GM19025 (cell line): ENCODE results near the gene CDKAL1.
"Not testable (repeated sequence)": the region's sequence is repeated elsewhere in the genome, so short reads cannot be mapped to it uniquely, and the experiment has no call there.

Experiments
- ATAC-seq: cut with Tn5 transposase; IDR thresholded peaks from one replicate; pipeline ENCODE4 v1.9.1; 2021; ENCODE audit warnings: mild to moderate bottlenecking, low read depth, moderate library complexity; ENCODE audit not compliant: unreplicated experiment

The CDKAL1 gene

DNA sequence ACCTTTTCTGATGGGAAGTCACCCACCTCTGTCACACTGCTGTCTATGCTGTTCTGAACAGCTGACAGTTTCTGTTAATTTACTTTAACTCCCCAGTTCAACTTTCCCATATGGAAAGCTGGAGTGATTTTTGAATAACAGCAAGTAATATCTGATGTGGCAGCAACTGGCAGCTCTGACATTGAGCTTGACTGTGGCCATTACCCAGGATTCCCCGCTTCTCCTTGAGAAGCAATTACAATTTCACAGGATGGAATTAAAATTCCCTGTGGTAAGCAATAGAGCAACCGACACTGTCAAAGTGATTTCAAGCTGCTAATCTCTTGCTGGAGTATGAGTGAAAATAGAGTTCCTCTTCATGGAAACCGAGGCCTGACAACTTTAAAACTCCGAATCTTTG, 711.2 kb downstream of the CDKAL1 start:
- no peak for ATAC-seq

DNA sequence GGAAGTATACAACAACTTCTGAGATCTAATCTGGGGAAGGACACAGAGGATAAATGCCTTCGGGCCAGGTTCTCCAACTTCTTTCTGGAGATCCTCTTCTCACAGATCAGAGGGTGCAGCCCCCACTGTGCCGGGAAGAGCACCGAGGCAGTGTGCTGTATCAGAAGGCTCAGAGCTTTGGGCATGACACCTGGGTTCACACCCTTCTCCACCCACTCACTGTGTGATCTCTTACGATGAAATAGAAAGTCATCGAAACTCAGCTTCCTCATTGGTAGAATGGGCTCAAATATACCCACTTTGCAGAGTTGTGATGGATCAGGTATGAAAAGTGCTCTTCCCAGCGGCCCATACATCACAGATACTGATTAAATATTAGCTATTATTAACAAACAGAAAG, 711.8 kb downstream of the CDKAL1 start:
- no peak for ATAC-seq

DNA sequence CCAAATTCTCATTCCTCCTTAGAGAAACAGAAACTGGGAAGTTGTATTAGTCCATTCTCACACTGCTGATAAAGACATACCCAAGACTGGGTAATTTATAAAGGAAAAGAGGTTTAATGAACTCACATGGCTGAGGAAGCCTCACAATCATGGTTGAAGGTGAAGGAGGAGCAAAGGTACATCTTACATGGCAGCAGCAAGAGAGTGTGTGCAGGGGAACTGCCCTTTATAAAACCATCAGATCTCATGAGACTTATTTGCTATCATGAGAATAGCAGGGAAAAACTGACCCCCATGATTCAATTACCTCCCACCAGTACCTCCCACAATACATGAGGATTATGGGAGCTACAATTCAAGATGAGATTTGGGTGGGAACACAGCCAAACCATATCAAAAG, 720.2 kb downstream of the CDKAL1 start:
- ATAC-seq, result not testable (repeated sequence)

DNA sequence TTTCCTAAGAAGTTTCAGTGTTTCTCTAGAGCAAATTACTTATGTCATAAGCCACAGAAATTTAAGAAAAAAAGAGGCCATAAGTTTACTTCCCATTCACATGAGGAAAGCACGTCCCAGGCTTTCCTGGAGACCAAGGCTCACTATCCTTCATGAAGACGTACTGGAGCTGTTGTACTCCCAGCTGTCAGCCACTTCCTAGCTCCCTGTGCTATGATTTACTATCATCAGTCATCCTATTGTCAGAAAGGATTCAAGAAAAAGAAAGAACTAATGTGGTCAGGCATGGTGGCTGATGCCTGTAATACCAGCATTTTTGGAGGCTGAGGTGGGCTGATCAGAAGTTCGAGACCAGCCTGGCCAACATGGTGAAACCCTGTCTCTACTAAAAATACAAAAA, 721.9 kb downstream of the CDKAL1 start:
- ATAC-seq, result no peak

DNA sequence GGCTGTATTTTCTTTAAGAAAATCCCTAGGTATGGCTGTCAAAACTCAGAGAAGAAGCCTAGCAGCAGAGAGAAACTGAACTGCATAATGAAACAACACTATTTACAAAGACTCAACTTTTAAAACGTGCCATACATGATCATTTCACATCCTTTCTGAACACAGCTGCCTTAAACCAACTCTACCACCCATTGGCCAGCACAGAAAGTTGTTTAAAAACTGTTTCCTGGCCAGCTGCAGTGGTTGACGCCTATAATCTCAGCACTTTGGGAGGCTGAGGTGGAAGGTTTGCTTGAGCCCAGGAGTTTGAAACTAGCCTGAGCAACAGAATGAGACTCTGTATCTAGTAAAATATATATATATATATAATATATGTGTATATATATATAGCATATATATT, 722.9 kb downstream of the CDKAL1 start:
- ATAC-seq, result no peak

DNA sequence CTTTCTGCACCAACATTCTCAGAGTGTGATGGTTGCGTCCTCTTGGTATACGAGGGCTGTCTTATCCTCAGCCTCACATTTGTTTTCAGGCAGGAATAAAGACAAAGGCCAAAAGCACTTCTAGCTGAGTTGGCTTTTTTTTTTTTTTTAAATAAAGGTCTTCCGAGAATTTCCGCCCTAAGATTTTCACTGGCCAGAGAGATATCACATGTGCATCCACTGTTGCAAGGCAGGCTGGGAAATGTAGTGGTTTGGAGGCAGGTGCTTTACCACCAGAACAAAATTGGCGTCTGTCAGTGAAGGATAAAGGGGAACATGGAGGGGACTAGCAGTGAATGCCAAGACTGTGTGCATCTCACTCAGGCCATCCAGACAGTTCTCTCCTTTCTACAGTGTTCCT, 724.4 kb downstream of the CDKAL1 start:
- ATAC-seq, result no peak

DNA sequence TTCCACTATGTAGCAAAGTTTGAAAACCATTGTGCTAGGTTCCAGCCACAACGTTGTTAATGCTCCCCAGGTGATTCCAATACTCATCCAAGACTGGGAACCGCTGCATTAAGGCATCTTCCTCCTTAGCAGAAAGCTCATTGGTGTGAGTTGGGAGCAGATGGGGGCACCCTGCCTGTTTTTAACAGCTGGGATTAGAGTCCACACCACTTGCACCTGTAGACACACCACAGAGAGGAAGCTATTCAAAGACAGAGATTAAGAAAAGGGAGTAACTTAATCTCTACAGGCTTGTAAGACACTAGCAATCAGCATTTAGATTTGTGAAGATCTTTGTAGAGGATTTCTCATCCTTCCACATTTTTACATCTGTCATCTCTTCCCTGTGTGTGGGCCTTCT, 725.4 kb downstream of the CDKAL1 start:
- ATAC-seq, result no peak

DNA sequence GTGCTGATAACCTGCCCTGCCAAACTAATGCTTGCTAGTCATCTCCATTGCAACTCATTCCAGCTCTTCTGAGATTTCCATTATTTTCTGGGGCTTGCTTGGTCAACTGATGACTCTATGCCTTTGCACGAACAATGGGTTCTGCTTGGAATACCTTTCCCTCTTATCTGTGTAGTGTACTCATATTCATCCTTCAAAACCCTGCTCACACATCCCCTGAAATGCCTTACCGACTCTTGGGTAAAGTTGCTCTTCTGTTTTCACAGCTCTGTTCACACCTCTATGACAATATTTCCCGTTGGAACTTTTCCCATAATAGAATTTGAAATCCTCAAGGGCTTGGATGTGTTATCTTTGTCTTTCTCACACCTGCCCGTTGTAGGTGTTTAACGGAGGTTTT, 728.2 kb downstream of the CDKAL1 start:
- no peak for ATAC-seq

DNA sequence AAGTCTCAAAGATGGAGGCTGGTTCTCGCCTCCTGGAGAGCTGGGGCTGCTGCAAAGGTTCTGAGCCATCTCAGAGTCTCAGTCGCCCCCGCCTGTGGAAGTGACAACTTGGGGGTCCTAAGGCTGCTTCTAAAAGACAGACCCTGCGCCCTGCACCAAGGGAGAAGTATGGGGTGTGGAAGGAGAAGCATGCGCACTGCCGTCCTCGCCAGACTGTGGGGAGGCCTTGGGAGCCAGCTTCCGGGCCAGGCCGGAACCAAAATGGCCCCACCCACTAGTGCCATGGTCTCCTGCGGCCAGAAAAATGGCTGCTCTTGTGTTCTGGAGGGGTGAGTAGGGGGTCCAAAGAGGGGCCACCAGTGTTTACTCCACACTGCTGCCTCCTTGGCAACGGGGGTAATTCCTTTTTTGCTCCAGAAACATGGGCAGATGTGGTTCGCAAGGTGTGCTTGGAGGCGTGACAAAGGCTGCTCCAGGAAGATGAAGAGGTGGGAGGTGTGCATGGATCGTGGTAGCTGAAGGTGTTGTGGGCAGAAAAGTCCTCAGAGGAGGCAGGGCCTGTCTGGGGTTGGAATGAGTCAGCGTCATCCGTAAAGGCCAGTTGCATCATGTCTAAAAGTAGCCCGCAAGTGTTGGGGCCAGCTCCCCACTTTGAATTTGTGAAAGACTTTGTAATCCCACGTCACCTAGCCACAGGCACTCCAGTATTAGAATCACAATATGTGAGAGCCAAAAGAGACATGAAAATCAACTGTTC, 729.5 kb downstream of the CDKAL1 start:
- ATAC-seq, result no peak

DNA sequence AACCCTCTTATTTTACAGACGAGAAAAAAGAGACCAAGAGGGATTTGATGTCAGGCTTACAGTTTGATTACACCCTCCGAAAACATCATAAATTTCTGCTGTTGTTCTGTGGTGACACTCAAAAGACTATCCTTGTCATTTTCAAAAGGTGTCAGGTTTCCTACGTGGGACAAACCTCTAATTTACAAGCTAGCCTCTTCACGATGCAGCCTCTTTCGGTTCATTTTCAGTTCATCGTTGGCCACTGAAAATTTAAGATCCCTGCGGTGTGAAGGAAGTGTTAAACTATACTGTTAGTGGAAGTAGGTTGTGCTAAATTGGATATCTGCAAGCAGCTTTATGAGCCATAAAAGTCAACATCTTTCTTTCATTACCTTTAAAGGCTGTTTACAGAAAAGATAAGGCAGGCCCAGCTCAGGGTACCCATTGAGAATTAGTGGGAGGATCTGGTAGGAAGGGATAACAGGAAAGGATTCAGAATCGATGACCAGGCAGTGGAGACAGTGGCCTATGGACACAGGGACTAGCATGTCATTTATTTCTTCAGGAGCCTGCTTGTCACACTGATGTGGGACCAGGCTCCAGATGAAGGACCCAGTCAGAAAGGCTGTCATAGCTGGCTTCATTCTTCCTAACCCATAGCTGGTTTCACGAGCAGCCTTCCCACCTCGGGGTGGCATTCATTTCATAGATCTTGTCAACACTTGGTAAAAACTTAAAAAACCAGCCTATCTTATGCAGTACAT, 730.2 kb downstream of the CDKAL1 start:
- no peak for ATAC-seq

DNA sequence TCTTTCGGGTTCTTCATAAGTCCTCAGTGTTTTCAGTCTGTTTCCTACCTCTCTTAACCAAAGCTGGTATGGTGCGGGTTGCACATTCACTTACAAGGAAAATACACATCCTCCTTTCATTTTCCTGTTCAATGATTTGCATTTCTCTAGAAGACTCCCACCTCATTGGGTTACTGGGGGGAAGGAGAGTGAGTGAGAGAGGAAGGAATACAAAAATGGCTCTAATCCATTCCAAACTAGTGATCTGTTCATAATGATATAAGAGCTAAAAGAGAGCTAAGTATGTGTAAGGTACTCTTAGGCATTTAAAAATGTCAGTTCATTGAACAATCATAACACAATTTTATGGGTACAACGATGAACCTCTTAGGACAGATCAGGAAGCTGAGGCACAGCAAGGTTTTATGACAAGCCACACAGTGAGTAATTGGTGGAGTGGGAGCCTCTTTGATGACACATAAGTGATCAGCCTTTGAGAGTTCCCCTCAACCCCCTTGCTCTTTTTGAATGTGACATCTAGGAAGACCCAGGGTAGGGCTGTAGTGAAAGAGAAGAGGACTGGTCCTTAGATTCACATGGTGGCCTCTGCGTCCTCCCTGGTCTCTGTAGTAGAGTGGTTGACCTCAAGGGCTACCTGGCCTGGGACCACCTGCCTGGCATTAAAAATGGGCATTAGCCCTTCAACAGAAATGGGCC, 730.9 kb downstream of the CDKAL1 start:
- no peak for ATAC-seq

DNA sequence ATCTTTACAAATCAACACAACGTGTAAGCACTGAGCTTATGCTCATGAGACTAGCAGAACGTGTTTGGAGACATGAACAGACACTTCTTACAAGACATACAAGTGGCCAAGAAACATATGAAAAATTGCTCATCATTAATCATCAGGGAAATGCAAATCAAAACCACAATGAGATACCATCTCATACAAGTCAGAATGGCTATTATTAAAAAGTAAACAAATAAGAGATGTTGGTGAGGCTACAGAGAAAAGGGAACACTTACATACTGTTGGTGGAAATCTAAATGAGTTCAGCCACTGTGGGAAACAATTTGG, 731.4 kb downstream of the CDKAL1 start:
- ATAC-seq, result no peak

DNA sequence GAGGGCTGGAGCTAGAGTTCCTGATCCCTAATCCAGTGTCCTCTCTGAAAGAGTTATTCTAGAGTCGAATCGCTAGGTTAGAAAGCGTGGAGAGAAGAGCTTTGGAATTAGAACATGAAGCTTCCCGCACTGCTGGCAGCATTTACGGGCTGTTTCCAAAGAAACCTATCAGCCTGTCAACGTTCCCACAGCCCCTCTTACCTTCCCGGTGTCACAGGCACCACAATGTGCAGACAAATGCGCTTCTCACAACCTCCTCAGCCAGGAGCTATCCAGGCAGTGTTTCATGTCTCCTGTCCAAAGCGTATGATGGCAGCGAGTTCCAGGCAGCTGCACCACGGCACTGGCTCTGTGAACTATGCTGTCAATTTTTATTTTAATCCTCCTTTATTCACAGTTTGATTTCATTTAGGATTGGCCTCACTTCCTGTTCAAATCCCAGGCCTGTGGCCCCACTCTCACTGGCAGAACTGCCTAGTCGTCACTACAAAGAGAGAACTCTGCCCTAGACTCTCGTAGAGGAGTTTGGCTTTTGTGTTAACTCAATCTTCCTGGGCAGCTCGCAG, 736.5 kb downstream of the CDKAL1 start:
- no peak for ATAC-seq

DNA sequence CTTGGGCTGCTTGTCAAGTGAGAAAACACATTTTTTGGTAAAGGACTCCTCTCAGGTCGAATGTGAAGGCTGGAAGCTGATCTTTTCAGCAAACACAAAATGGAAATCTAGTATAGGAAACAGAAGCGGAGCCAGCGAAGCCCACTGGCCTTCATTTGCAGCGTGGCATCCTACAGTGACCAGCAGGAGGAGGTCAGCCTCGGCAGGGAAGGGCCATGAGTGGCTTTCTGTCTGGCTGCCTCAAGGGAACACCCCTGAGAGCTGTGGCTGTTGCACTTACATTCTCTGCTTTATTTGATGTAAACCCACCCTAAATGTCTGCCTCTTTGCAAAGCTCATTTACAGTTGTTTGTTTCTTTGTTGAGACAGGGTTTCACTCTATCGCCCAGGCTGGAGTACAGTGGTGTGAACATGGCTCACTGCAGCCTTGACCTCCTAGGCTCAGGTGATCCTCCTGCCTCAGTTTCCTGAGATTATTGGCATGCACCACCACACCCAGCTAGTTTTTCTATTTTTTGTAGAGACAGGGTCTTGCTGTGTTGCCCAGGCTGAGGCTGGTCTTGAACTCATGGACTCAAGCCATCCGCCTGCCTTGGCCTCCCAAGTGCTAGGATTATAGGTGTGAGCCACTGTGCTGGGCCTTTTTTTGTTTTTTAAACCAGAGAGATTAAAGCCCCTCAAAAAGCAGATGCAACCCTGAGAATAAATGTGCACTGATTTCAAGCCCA, 737.3 kb downstream of the CDKAL1 start:
- ATAC-seq, result no peak

DNA sequence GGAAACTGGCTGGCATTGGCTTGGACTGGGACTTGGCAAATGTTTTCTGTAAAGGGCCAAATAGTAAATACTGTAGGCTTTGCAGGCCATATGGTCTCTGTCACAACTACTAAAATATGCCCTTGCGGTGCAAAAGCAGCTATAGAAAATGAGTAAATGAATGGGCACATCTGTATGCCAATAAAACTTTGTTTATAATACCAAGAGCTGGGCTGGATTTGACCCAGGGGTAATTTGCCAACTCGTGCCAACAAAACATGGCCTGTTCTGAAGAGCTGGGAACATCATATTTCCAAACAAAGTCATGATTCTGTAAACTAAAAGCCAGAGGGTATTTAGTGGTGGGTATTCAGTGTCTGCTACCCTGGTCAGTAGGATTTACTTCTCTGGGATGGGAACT, 739.2 kb downstream of the CDKAL1 start:
- ATAC-seq, result no peak

DNA sequence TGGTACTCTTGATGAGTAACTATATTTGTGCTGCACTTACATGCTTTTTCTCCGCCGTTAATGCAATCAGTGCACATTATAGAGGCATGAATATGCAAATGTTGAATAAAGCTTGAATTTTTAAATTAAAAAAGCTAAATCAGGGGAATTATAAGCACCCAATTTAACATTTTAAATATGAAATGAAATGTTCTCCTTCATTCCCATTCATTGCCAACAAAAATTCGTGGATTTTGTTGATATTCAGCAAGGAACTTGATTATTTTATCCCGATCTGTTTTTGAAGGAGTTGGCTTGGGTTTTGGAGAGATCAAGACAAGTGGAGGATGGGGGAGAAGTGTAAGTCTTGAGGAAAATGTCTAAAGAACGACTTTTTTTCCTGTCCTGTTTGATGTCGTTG, 740.6 kb downstream of the CDKAL1 start:
- ATAC-seq, result no peak

DNA sequence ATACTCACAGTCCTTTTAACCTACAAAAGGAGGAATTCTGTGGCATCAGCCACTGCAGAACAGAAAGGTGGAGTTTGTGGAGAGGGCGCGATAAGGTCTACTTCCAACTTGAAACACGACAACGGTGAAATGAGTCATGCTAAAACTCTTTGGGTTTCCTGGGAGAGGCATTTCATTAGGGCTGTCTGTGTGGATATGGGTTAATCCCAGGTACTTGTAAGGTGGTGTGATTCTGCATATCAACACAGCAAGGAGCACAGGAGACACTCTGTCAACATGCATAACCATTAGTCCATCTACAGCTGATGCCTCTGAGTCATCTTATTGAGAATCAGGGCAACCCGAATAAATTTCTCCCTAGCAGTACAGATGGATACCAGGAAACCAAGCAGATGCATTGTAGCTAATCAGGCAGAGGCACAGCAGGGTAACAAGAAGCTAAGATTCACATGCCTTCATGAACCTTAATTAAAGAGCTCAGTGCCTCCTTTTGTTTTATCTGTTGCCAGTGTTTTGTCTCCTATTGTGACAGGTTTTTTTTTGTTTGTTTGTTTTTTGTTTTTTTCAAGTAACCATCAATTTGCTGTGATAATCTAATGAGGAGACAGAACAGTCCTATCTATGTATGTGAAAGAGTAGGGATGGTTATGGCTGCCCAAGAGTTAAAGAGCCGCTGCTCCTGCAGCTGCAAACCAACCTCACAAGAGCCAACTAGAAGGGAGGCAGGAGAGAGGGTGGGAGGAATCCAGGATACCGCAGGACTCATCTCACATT, 743.5 kb downstream of the CDKAL1 start:
- ATAC-seq, result no peak

DNA sequence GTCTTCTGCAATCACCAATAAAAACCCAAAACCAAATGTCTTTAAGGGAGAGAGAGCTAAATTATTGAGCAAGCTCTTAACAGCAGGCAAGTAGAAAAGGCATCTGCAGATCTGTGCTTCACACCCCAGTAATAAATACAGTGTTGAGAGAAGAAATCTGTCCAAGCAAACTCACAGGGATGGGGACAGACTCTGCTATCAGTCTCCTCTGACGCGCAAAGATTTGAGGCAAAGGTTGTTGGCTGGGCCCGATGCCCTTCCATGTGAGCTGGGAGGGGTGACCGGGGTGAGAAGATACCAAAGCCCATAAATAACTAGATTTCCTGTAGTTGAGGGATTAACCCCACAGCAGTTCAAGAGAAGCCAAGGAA, 744.1 kb downstream of the CDKAL1 start:
- no peak for ATAC-seq

DNA sequence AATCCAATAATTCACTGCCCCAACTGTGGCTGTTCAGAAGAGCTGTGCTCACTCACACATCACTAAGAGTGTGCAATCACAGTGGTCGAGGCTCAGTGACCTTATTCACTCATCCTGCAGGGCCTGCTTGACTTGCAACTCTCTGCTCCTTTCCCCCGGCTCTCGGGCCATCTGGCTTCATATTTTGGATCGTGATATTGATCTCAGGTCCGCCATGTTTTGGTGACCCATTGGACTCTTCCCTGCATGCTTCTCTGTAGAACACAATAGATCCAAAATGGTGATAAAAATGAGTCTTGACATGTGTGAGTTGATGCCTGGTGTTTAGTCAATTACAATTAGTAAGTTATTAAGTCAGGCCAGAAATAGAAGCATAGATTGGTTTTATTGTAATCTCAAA, 745.4 kb downstream of the CDKAL1 start:
- no peak for ATAC-seq

DNA sequence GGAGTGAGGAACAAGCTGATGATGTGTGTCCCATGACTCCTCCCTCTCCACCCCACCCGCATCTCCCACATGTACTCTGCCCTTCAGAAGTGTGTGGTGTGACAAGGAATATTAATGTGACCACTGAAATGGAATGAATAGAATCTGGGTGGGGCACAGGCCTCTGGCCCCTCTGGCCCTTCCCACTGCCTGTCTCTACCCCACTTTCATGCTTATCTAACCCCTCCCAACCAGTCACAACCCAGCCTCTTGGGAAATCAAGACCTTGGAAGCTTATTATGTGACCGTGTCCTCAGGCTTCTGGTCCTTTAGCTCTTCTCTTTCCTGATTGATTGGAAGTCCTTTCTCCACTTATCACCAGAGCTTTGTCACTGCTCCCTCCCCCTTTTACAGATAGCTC, 747.1 kb downstream of the CDKAL1 start:
- no peak for ATAC-seq
